Stimulated activated CD8-positive, alpha-beta memory T cell treated with anti-CD3 and anti-CD28 coated beads, Interleukin-7, amount 100 ng/mL, for 4 hours (primary cell): ENCODE measurements around the gene CHKB.
"Not testable (repeated sequence)": the region's sequence is repeated elsewhere in the genome, so short reads cannot be mapped to it uniquely, and the experiment has no call there.

Source experiments
- DNase-seq, 2 donors: peaks; one replicate each; pipeline ENCODE4 v3.0.0-alpha.2; 2020; ENCODE audit warnings: low read depth in 2 of 2

Gene CHKB

GRCh38 chr22:50612528-50613221 is 30.0 kb upstream of the CHKB start:
- no peak for DNase-seq

- DNase-seq = no peak
Measured at GRCh38 chr22:50612168-50612527, 29.5 kb upstream of the CHKB start.

GRCh38 chr22:50611341-50612060 is 28.9 kb upstream of the CHKB start:
- DNase-seq = no peak

GRCh38 chr22:50610581-50610980 is 27.9 kb upstream of the CHKB start:
- no peak for DNase-seq

- no peak for DNase-seq
Measured at GRCh38 chr22:50610041-50610451, 27.4 kb upstream of the CHKB start.

- DNase-seq = no peak
Measured at GRCh38 chr22:50609599-50609998, 26.9 kb upstream of the CHKB start.

- no peak for DNase-seq
Measured at GRCh38 chr22:50608996-50609395, 26.3 kb upstream of the CHKB start.

GRCh38 chr22:50608058-50608840 is 25.6 kb upstream of the CHKB start:
- DNase-seq = not testable (repeated sequence)

- no peak for DNase-seq
Measured at GRCh38 chr22:50607659-50608020, 25.0 kb upstream of the CHKB start.

- no peak for DNase-seq
Measured at GRCh38 chr22:50606946-50607658, 24.5 kb upstream of the CHKB start.

GRCh38 chr22:50606165-50606945 is 23.7 kb upstream of the CHKB start:
- no peak for DNase-seq

- no peak for DNase-seq
Measured at GRCh38 chr22:50605613-50606074, 23.0 kb upstream of the CHKB start.

- DNase-seq = no peak
Measured at GRCh38 chr22:50605002-50605612, 22.5 kb upstream of the CHKB start.

GRCh38 chr22:50604256-50605001 is 21.8 kb upstream of the CHKB start:
- no peak for DNase-seq

GRCh38 chr22:50603511-50604255 is 21.0 kb upstream of the CHKB start:
- no peak for DNase-seq

- no peak for DNase-seq
Measured at GRCh38 chr22:50602338-50602700, 19.7 kb upstream of the CHKB start.

GRCh38 chr22:50601669-50602337 is 19.2 kb upstream of the CHKB start:
- no peak for DNase-seq

- DNase-seq = no peak
Measured at GRCh38 chr22:50600967-50601668, 18.5 kb upstream of the CHKB start.
